RWPE2 (cell line): ENCODE data around the gene NCBP3.

Source experiments
- ATAC-seq: fragments of 200-7000 bp; cut with Tn5 transposase; 3 replicates; pipeline ENCODE4 v1.9.1; 2021; ENCODE audit warnings: low read depth
- DNase-seq: peaks from one replicate; pipeline ENCODE4 v3.0.0-alpha.2; 2020; ENCODE audit warnings: low spot score
- H3K27ac ChIP-seq: fragments of 450-650 bp; 2 replicates; pipeline ENCODE4 v1.5.1; 2017; ENCODE audit warnings: mild to moderate bottlenecking; ENCODE audit not compliant: poor library complexity, severe bottlenecking
- H3K27me3 ChIP-seq: fragments of 250-450 bp; sonication (Bioruptor Pico); 2 replicates; pipeline ENCODE4 v1.5.1; 2021; ENCODE audit warnings: mild to moderate bottlenecking, moderate library complexity; ENCODE audit not compliant: insufficient read depth, poor library complexity, severe bottlenecking
- H3K36me3 ChIP-seq: fragments of 250-450 bp; sonication (Bioruptor Pico); 2 replicates; pipeline ENCODE4 v1.5.1; 2020; ENCODE audit warnings: low read depth, mild to moderate bottlenecking, moderate library complexity
- H3K4me1 ChIP-seq: fragments of 250-450 bp; sonication (Bioruptor Pico); 2 replicates; pipeline ENCODE4 v1.5.1; 2021; ENCODE audit warnings: mild to moderate bottlenecking, moderate library complexity; ENCODE audit not compliant: insufficient read depth, poor library complexity, severe bottlenecking
- H3K4me3 ChIP-seq: fragments of 250-450 bp; sonication (Bioruptor Pico); 2 replicates; pipeline ENCODE4 v1.5.1; 2021; ENCODE audit warnings: mild to moderate bottlenecking, moderate library complexity; ENCODE audit not compliant: severe bottlenecking
- H3K9me3 ChIP-seq: fragments of 250-450 bp; sonication (Bioruptor Pico); 2 replicates; pipeline ENCODE4 v1.5.1; 2021; ENCODE audit warnings: mild to moderate bottlenecking, moderate library complexity; ENCODE audit not compliant: severe bottlenecking
- CTCF ChIP-seq: fragments of 450-650 bp; IDR thresholded peaks from one replicate; pipeline ENCODE4 v1.5.1; 2017; ENCODE audit warnings: mild to moderate bottlenecking, moderate library complexity; ENCODE audit not compliant: poor library complexity, severe bottlenecking

The NCBP3 gene

GRCh38 chr17:3800362-3801271, 45.4 kb downstream of the NCBP3 start, which contains the start of gene ITGAE:
TSS of gene ITGAE (minus strand) at chr17:3801188. CDS start at chr17:3801144, 44 bp downstream.
- H3K36me3 ChIP-seq, result no peaks in the 10 kb centered on the region
- peak within 1 kb of the TSS; percentile 41 for H3K27ac ChIP-seq
- no peak within 1 kb of the TSS for H3K4me3 ChIP-seq
- H3K9me3 ChIP-seq, result no peaks in the 10 kb centered on the region
- no peak for ATAC-seq
- no peak for TF ChIP-seq CTCF
- no peaks in the 10 kb centered on the region for H3K4me1 ChIP-seq
- DNase-seq, result no peak
- H3K27me3 ChIP-seq, result no peaks in the 10 kb centered on the region

- ATAC-seq (no peak), DNase-seq (no peak)
- H3K27me3 ChIP-seq, result no peaks in the 10 kb centered on the region
- H3K27ac ChIP-seq, result no peak overlapping the region
- H3K4me1 ChIP-seq, result no peaks in the 10 kb centered on the region
- no peaks in the 10 kb centered on the region for H3K36me3 ChIP-seq
- no peaks in the 10 kb centered on the region for H3K9me3 ChIP-seq
- no peak for TF ChIP-seq CTCF
- H3K4me3 ChIP-seq, result no peak overlapping the region
These were observed 46.7 kb downstream of the NCBP3 start for GRCh38 chr17:3799181-3799945.

GRCh38 chr17:3798273-3799180, 47.5 kb downstream of the NCBP3 start:
- Histone ChIP-seq H3K9me3 (no peaks in the 10 kb centered on the region), H3K27me3 (no peaks in the 10 kb centered on the region), H3K4me1 (no peaks in the 10 kb centered on the region), H3K4me3 (no peak overlapping the region), H3K27ac (no peak overlapping the region), H3K36me3 (no peaks in the 10 kb centered on the region)
- ATAC-seq (no peak), DNase-seq (no peak)
- no peak for TF ChIP-seq CTCF

GRCh38 chr17:3796822-3797170, 49.2 kb downstream of the NCBP3 start:
- no peak overlapping the region for H3K27ac ChIP-seq
- no peak for TF ChIP-seq CTCF
- peaks cover 3% of the 10 kb centered on the region for H3K4me1 ChIP-seq
- H3K36me3 ChIP-seq, result no peaks in the 10 kb centered on the region
- no peaks in the 10 kb centered on the region for H3K9me3 ChIP-seq
- H3K4me3 ChIP-seq, result no peak overlapping the region
- ATAC-seq (no peak), DNase-seq (no peak)
- H3K27me3 ChIP-seq, result no peaks in the 10 kb centered on the region
